Measurements from ENCODE around the gene PLA2G6. TPM values are rescaled to one million over a fixed set of nuclear protein-coding genes. Genes with fewer than 3 reads are reported as not detected.

PLA2G6 gene
- total and polyA plus RNA-seq, 2 of the 13 experiments (the other 11 are each of a cell fraction or from before 2014, with no cell fraction given) = 4.8 to 11.5 TPM

- TF ChIP-seq ZNF580 (CRISPR knock-in tag; IDR thresholded peaks at IDR 0.05; ENCODE audit: borderline replicate concordance, low read depth) (no peak), NFKBIZ (CRISPR knock-in tag; IDR thresholded peaks at IDR 0.05) (0 out of 2 replicates have a peak, but pooled peaks have one; percentile 21), NR1H2 (CRISPR knock-in tag; IDR thresholded peaks at IDR 0.05; ENCODE audit: borderline replicate concordance, low read depth) (no peak), ZKSCAN8 (CRISPR knock-in tag; IDR thresholded peaks at IDR 0.05; ENCODE audit: borderline replicate concordance) (no peak), SALL1 (CRISPR knock-in tag; IDR thresholded peaks at IDR 0.05) (peak; percentile 61; the same call in 1 of the 2 replicates), SALL2 (CRISPR knock-in tag; IDR thresholded peaks at IDR 0.05) (no peak), ZNF687 (CRISPR knock-in tag; IDR thresholded peaks at IDR 0.05) (peak; percentile 60), ZNF788 (CRISPR knock-in tag; IDR thresholded peaks at IDR 0.05; ENCODE audit: borderline replicate concordance) (no peak), MIER2 (CRISPR knock-in tag; IDR thresholded peaks at IDR 0.05) (no peak), FOXK1 (CRISPR knock-in tag; IDR thresholded peaks at IDR 0.05; ENCODE audit: borderline replicate concordance, low read depth) (peak; percentile 24; the same call in 1 of the 2 replicates), KLF16 (CRISPR knock-in tag; IDR thresholded peaks at IDR 0.05) (peak in 1 of 2 experiments; percentile 39; a peak in 1 of 4 replicates), ZNF180 (CRISPR knock-in tag; IDR thresholded peaks at IDR 0.05; ENCODE audit: borderline replicate concordance, low read depth) (no peak), SMARCC2 (IDR thresholded peaks at IDR 0.05) (no peak), SP4 (CRISPR knock-in tag; IDR thresholded peaks at IDR 0.05) (0 out of 2 replicates have a peak, but pooled peaks have one; percentile 26), ZNF33B (CRISPR knock-in tag; IDR thresholded peaks at IDR 0.05) (no peak), ZFP41 (CRISPR knock-in tag; IDR thresholded peaks at IDR 0.05; ENCODE audit: borderline replicate concordance) (no peak), TOPORS (CRISPR knock-in tag; IDR thresholded peaks at IDR 0.05) (no peak), FIP1L1 (IDR thresholded peaks at IDR 0.05; ENCODE audit: borderline replicate concordance, insufficient read depth, low read depth, low read length) (no peak)
- TF ChIP-seq, protein P1, sequence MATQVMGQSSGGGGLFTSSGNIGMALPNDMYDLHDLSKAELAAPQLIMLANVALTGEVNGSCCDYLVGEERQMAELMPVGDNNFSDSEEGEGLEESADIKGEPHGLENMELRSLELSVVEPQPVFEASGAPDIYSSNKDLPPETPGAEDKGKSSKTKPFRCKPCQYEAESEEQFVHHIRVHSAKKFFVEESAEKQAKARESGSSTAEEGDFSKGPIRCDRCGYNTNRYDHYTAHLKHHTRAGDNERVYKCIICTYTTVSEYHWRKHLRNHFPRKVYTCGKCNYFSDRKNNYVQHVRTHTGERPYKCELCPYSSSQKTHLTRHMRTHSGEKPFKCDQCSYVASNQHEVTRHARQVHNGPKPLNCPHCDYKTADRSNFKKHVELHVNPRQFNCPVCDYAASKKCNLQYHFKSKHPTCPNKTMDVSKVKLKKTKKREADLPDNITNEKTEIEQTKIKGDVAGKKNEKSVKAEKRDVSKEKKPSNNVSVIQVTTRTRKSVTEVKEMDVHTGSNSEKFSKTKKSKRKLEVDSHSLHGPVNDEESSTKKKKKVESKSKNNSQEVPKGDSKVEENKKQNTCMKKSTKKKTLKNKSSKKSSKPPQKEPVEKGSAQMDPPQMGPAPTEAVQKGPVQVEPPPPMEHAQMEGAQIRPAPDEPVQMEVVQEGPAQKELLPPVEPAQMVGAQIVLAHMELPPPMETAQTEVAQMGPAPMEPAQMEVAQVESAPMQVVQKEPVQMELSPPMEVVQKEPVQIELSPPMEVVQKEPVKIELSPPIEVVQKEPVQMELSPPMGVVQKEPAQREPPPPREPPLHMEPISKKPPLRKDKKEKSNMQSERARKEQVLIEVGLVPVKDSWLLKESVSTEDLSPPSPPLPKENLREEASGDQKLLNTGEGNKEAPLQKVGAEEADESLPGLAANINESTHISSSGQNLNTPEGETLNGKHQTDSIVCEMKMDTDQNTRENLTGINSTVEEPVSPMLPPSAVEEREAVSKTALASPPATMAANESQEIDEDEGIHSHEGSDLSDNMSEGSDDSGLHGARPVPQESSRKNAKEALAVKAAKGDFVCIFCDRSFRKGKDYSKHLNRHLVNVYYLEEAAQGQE (IDR thresholded peaks at IDR 0.05; ENCODE audit: borderline replicate concordance in 1 of 2, low read depth in 1 of 2, low read length in 2 of 2) = no peak
- TF ChIP-seq, protein P2, sequence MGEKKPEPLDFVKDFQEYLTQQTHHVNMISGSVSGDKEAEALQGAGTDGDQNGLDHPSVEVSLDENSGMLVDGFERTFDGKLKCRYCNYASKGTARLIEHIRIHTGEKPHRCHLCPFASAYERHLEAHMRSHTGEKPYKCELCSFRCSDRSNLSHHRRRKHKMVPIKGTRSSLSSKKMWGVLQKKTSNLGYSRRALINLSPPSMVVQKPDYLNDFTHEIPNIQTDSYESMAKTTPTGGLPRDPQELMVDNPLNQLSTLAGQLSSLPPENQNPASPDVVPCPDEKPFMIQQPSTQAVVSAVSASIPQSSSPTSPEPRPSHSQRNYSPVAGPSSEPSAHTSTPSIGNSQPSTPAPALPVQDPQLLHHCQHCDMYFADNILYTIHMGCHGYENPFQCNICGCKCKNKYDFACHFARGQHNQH (CRISPR knock-in tag; IDR thresholded peaks at IDR 0.05) = no peak
Observed at GRCh38 chr22:38163844-38164550, 17.6 kb downstream of the PLA2G6 start (continued).
